Suppressor macrophage treated with lipopolysaccharide for 1 hour (primary cell): Measurements from ENCODE around the gene DTNBP1.
A peak's percentile ranks its signal among the peaks of the same experiment; 100 is the strongest.

Experiments used
- DNase-seq, 3 donors: peaks; one replicate each; pipeline ENCODE4 v3.0.0-alpha.2; 2020 to 2022

DTNBP1 gene

GRCh38 chr6:15623276-15624116 is 39.3 kb downstream of the DTNBP1 start:
- peak in 2 of 3 donors; percentile 60 to 74 for DNase-seq

DNA sequence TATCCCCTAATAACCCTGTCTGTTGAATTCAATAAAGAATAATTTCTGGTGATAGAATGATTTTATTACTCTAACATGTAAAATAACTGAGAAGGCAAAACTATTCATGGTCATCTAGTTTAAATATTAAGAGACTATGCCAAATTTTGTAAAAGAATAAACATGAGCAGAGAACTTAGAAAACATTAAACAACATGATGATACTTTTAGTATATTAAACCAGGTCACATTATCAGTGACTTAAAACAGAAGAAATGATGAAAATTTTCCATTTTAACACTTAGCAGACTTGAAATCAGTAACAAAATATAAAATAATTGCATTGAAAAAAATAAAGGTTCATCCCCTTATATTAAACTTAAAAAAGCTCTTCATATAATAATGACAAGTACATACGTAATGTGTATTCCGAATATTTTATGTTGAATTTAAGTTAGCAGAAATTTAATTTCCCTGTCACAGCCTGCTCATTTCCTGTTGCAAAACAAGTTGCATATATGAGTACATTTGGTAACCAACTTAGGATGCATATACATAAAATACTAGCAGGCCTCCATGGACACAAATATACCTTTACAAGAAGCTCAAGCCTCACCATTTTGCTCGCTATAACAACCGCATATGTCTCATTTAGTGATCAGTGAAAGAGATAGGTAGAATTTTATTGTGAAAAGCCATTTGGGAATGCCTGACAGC is 40.6 kb downstream of the DTNBP1 start:
- DNase-seq, result peak; percentile 48 to 80 (median 80)

DNA sequence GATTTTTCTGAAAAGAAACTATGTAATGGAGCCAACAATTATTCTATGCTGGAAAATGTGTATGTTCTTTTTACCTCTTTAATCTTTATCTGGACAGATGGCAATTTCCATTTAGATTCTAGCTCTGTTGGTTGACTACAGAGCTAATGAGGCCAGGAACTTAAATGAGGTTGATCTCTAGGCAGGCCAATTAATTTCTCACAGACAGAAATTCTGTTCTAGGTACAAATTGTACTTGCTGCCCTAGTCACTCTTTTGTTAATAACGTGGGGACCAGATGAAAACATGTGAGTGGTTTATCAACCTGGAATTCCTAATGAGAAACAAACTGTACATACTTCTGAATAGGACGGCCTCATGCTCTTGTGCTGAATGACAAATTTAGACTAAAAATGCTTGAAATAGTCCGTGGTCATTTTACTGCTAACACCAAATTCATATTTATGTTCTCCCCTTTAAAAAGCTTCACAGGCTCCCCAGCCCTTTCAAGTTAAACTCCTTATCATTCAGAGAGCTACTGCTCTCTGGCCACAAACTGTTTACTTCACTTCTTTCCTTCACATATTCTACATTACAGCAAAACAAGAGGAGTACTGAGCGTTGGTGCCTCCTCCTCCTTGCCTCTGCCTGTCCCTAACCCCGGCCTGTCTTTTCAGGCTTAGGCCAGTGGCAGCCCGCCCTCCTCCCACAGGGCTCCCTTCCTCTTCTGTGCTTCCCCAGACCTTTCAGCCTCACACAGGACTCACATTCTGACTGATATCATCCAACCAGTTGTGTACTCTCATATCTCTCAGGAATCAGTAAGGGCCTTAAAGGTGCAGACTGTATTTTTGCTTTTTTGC is 41.4 kb downstream of the DTNBP1 start:
- DNase-seq, result peak; percentile 89 to 91 (median 90)

DNA sequence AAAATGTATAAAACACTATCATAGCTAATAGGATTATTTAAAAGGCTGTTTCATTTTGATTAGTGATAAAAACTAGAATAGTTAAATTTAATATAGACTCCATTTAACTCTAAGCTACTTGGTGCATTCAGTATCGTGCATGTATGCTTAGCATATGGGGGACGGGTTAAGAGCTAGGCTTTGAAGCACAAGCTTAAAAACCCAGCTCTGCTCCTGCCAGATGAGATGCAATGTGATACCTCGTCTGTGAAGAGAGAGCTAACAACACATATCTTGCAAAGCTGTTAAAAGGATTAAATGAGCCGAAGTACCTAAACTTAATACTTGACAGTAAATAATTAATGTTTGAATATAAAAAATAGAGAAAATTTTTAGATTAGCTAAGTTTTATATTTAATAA is 42.2 kb downstream of the DTNBP1 start:
- no peak for DNase-seq

DNA sequence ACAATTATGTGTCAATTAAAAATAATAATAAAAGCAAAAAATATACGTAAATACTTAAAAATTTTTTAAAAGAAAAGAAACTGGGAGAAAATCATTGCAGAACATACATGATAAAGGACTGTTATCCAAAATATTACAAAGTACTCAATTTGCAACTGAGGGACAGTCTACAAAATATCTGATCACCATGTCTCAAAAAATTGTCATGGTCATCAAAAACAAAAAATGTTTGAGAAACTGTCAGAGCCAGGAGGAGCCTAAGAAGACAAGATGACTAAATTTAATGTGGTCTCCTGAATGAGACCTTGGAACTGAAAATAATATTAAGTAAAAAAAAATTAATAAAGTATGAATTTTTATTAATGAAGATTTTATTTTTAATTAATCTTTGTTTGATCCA is 43.5 kb downstream of the DTNBP1 start:
- DNase-seq, result no peak

DNA sequence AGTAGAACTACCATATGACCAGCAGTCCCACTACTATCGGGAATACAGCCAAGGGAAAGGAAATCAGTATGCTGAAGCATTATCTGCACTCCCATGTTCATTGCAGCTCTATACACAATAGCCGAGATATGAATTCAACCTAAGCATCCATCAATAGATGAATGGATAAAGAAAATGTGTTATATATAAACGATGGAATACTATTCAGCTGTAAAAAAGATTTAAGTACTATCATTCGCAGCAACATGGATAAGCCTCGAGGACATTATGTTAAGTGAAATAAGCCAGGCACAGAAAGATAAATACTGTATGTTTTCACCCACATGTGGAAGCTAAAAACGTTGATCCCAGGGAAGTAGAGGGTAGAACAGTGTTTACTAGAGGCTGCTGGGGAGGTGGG is 44.1 kb downstream of the DTNBP1 start:
- DNase-seq, result no peak

- DNase-seq, result no peak
Measured at GRCh38 chr6:15616261-15616660, 46.6 kb downstream of the DTNBP1 start.

GRCh38 chr6:15615802-15616201 is 47.0 kb downstream of the DTNBP1 start:
- peak; percentile 39 to 54 (median 42) for DNase-seq

- DNase-seq, result peak; percentile 55 to 77 (median 71)
Measured at GRCh38 chr6:15614277-15614676, 48.6 kb downstream of the DTNBP1 start.

- DNase-seq, result peak; percentile 83 to 92 (median 83)
Measured at GRCh38 chr6:15608396-15608795, 54.4 kb downstream of the DTNBP1 start.

GRCh38 chr6:15607603-15608002 is 55.2 kb downstream of the DTNBP1 start:
- DNase-seq, result no peak

DNA sequence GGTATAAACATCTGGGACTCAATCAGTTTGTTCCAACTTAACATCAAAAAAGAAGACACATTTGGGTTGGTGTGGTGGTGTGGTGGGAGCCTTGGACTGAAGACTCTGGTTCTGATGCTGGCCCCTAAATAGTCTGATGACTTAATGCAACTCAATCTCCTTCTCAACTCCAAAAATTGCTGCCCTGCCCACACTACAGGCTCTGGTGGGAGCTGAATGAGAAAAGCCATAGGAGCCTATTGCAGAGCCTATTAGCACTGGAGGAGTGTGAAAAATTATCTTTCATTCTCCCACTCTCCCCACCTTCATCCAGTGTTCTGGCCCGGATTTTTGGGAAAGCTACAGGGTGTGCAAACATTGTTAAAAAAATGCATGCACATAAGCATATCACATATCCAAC is 56.5 kb downstream of the DTNBP1 start:
- DNase-seq, result no peak

DNA sequence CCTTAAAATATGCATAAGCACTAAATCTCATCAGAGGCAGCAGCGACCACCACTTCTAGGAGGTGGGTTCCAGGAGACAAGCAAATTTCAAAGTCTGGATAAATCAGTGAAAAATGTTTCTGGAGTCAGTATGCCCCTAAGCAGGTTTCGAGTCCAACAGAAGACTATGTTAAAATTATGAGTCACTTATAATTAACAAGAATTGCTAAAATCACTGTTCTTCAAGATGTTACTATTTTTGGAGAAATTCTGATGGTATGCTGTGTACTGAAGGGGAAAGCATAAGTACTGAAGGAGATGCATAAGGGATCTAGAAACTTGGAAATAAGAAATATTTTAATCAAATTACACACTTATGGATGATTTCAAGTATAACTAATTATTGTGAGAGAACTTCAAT is 58.0 kb downstream of the DTNBP1 start:
- no peak for DNase-seq

- DNase-seq, result no peak
Measured at GRCh38 chr6:15602154-15602553, 60.7 kb downstream of the DTNBP1 start.

GRCh38 chr6:15598273-15598798 is 64.5 kb downstream of the DTNBP1 start:
- no peak for DNase-seq

DNA sequence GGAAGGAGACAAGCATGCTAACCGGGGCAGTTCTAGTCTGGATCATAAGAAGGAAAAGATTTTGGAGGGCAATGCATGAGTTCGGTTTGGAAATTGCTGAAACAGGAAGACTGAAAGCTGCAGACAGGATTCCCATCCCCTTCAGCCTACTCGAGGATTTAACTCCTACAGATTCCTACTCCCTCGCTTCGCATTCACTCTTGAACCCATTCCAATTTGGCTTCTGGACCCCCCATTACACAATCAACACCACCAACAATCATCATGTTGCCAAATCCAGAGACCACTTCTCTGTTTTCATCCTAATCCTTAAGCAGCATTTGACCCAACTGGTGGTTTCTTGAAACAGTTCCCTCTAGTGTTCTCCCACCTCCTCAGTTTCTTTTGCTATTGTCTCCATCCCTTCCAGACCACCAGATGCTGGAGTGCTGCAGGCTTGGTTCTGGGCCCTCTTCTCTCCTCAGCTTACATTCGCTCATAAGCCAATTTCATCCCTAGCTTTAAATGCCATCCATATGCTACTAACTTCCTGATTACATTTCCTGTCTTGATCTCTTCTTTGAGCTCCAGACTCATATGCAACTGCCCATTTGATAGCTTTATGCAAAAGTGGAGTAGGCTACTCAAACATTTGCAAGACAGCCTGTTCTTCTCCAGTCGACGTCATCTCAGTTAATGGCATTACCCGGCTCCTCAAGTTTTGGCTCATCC is 66.5 kb downstream of the DTNBP1 start:
- DNase-seq, result peak in 2 of 3 donors; percentile 37 to 47

GRCh38 chr6:15595461-15596173 is 67.2 kb downstream of the DTNBP1 start:
- peak; percentile 63 to 74 (median 63) for DNase-seq

DNA sequence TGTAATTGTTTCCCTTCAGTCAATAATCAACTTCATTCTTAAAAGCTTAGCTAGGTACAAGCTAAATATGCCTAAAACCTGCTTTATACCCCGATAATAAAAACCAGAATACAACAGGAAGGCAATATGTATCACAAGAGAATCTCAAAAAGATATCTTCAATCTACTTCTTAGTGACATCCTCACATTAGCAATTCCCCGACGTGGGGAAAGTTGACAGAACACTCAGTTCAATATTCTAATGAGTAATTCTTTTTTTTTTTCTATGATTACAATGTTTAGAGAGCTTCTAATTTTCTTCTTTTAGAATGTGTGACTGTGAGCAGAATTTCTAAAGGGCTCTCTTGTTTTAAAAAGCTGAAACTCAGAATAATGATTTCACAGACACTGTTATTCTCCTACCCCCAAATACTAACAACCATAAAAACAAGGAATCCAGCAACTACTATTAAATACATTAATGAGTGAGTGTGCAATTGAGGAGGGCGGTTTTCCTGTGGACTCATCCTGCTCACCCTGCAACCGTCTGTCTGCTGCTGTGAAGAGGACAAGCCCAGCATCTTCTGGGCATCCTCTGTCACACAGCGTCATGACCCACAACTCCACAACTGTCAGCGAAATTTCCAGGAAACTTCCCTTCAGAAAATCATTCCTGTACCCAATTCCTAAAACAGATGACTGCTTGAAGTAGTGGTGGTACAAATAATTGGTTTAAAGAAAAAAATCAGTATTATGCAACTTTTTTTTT is 68.1 kb downstream of the DTNBP1 start:
- DNase-seq, result peak in 2 of 3 donors; percentile 41 to 55

DNA sequence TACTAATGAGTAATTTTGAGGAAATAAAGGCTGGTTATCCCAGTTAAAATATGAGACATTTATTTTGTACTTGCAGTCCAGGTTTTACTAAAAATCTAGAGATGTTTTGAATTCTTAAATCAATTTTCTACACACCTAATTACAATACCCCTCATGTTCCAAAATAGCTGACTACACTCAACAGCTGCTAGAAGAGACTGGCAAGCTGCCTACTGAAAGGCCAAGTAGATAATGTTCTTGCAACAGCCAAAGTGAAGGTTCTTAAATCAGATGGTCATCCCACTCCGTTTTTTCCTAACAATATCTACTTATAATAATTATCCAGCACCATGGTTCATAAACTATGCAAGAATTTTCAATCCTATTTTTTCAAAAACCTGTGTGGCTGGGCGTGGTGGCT is 69.0 kb downstream of the DTNBP1 start:
- no peak for DNase-seq

DNA sequence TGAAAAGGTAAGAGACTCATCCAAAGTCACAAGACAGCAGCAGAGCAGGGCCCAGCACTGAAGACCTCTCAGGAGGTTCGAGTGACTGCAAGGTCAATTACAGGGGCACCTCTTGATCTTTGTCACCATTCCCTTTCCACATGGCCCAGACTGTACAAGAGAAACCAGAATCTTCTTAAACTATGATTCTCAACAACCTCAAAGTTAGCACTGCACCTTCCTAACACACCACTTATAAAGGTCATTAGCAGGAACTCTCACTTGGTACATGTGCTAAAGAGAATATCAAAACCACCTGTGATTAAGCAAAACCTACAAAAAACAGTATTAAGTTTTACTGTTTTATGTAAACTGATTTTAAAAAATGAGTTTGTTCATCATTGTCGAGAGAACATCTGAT is 70.2 kb downstream of the DTNBP1 start:
- DNase-seq, result no peak
